LHCN-M2 (cell line): Measurements from ENCODE around the gene WNK1. TPM values are rescaled to one million over a fixed set of nuclear protein-coding genes. Genes with fewer than 3 reads are reported as not detected.
"Not testable (repeated sequence)": the region's sequence is repeated elsewhere in the genome, so short reads cannot be mapped to it uniquely, and the experiment has no call there.

Experiments
- DNase-seq: peaks from one replicate; pipeline ENCODE4 v3.0.0-alpha.2; 2012; ENCODE audit warnings: low read depth
- total RNA-seq: library from RNA; depleted of rRNA; stranded (reverse); fragments of >200 nt; gene quantifications from 2 replicates; pipeline ENCODE4 v1.2.3, GENCODE V29; 2014

Gene WNK1
- total RNA-seq, 1 experiment from 2014 or later: 83.0 TPM

- no peak for DNase-seq
These were observed 11.5 kb upstream of the WNK1 start for GRCh38 chr12:740921-741320.

DNA sequence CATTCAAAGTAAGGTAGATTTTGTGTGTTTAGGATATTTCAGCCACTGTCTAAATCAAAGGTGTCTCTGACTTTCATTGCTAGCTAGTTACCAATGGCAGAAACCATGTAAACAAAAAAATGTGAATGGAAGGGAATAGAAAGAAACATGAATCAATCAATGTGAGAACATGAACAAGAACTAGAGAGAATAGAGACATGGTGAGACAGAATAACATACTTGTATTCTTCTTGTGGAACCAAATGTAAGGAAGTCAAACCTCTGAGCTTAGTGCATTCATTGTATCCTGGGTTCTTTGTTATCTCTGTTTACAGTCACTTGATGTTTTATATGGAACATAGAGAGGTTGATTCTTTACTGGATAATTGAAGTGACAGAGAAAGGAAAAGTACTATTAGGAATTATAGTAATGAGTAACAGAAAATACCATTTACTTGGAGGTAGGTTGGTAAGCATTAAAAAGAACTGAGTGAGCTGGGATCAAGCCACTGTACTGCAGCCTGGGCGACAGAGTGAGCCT is 2.6 kb upstream of the WNK1 start:
- no peak for DNase-seq

DNA sequence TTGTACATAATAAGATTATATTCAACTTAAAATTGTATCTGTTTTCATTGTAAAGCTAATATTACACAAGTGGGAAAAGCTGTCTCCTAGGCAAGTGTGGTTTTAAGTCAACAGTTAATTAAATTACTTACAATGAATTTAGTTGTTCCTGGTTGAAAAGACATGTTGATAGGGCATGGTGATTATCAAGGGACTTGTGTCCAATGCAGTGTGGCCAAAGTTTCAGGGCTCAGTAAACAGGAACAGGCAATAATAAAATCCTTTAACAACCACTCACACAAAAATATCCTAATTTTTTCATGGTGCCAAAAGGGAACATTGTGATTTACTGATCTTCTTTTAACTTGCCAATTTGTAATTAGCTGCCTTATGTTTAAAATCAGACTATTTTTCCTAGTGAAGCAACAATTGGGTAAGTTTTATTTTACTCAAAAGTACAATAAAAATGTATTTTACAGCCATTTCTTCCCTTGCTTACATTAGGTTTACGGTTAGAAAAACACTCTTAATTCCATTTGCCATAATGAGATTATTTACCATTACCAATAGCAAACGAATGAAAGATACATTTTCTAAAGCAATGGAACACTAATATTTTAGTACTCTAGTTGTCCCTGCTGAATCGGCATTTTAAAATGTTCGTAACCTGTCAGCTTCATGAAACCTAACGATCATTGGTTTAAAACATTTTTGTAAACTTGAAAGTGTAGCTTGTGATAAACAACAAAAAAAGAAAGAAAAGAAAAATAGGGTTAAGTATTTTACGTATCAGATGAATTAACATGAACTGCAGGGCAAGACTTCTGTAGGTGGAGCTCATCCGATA is 1.8 kb upstream of the WNK1 start:
- peak; percentile 18 for DNase-seq

- DNase-seq: peak; percentile 97
These were observed 984 bp upstream of the WNK1 start for GRCh38 chr12:751192-751998.

- peak; percentile 56 for DNase-seq
These were observed 574 bp downstream of the WNK1 start for GRCh38 chr12:752695-753610.

GRCh38 chr12:753611-754472 is 1.5 kb downstream of the WNK1 start:
- peak; percentile 31 for DNase-seq

GRCh38 chr12:754473-754820 is 2.1 kb downstream of the WNK1 start:
- peak; percentile 31 for DNase-seq

DNA sequence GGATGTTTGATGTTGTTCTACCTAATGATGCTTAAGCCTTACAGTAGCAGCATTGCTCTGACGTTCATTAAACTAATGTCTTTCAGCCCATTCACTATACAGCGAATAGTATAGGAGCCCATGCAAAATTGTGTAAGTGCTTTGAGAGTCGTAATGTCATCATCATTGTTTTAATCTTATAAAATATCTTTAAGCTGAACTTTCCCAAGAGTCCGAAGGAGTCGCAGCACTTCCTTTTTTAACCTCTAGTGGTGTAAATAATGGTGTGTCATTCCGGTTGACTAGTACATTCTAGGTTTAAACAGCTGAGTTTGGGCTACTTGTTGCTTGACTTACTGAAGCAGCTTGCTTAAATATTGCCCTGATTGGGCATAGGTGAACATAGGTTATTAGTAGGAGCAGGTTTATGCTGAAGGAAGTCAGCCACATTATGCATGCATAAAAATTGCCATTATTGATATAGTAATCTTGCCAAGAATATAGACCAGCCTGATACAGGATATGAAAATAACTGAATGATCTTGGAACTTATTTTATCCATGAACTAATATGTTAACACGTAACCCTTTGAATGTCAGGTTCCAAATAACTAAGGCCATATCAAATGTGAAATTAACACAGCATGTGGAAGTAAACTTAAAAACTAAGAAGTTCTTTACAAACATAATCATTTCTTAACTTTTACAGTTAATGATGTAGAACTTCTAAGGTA is 2.6 kb downstream of the WNK1 start:
- DNase-seq: peak; percentile 80

DNA sequence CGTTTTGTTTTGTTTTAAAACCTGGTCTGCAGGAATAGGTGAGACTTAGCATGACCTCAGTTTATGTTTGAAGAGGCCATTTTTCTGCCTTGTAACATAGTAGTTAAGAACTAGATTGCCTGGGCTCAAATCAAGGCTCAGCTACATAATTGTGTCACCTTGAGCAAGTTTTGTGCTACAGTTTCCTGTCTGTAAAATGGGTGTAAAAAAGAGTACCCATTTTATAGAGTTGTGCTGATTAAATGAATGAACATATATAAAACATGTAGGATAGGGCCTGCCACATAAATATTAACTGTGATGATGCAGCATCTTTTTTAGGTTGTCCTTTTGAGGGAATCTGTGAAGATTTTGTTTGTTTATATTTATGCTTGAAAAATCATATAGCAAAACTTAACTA is 7.2 kb downstream of the WNK1 start:
- no peak for DNase-seq

GRCh38 chr12:761256-761655 is 8.9 kb downstream of the WNK1 start:
- DNase-seq: no peak

DNA sequence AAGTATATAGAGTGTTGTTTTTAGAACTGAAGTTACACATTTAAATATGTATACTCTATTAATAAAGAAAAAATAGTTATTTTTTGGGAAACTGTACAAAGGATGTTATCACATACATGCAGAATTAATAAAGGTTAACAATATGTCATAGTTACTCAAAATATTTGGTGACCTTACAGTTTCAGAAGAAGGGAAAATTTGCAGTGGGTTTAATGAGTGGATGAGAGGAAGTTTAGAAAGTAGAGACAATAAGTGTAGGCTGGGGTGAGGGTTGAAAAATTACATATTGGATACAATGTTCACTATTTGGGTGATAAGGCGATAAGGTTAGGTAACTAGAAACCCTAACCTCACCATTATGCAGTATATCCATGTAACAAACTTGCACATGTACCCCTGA is 13.5 kb downstream of the WNK1 start:
- no peak for DNase-seq

GRCh38 chr12:768434-768833 is 16.1 kb downstream of the WNK1 start:
- no peak for DNase-seq

DNA sequence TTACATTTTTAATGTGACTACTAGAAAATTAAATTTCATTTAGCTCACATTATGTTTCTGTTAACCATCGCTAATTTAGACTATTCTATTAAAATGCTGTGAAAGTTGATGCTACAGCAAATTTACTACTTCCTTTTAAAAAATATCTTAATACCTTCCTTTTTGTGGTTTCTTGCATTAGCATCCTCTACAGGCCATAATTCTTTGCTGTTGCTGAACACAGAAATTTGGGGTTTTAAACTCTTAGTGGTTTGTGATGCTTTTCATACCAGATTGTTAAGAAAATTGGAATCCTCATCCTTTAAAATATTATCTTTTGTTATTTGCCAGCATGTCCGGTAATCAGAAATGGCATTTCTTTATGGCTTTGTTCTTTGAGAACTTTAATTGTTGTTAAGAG is 18.1 kb downstream of the WNK1 start:
- no peak for DNase-seq

- no peak for DNase-seq
These were observed 19.8 kb downstream of the WNK1 start for GRCh38 chr12:772056-772697.

GRCh38 chr12:774051-774614 is 21.8 kb downstream of the WNK1 start:
- DNase-seq: peak; percentile 22

- not testable (repeated sequence) for DNase-seq
These were observed 23.8 kb downstream of the WNK1 start for GRCh38 chr12:775973-776771.

DNA sequence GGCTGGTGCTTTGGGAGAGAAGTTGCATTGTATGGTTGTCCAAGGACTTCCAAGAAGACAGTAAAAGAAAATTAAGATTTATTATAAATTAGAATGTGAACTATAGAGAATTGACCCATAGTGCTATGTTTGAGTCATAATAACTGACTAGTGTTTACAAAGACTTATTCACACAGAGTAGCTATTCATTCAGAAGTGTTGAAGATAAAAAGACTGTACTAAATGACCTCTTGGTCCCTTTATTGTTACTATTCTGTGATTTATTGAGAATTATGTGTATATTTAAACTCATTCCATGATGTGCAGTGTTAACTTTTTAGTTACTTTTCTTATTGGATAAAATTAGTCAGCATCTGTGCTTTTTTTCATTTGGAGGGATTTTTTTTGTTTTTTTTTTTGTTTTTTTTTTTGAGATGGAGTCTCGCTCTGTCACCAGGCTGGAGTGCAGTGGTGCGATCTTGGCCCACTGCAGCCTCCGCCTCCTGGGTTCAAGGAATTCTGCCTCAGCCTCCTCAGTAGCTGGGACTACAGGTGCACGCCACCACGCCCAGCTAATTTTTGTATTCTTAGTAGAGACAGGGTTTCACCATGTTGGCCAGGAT is 24.5 kb downstream of the WNK1 start:
- not testable (repeated sequence) for DNase-seq

DNA sequence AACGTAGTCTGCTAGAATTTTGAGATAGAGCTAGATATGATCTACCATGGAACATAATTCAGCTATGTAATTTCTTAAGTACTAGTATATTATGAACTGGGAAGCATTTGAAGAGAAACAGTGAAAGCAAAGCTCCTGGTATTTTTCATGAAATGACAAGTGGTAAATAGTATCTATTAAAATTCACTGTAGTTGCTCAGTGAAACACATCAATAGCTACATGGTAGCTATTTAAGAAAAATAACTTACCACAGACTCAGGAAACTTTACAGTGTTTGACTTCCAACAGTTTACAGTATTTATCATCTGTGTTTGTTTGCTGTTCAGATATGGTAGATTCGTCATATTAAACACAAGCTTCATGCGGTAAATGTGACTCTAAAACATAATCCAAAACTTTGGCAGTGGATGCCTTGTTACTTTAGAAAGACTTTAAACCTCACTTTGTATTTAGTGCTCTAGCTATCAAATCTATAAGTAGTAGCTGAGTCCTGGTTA is 25.2 kb downstream of the WNK1 start:
- DNase-seq: no peak
